WI38 (cell line): ENCODE measurements around the gene HS3ST2.

Source experiments
- H3K4me3 ChIP-seq: 2 replicates; pipeline ENCODE4 v1.5.1; 2011; ENCODE audit warnings: low read depth, mild to moderate bottlenecking, control low read depth, low read length
- CTCF ChIP-seq: IDR thresholded peaks from 2 replicates; pipeline ENCODE4 v1.5.1; 2012; ENCODE audit warnings: low read depth, mild to moderate bottlenecking, control low read depth, low read length

The HS3ST2 gene

GRCh38 chr16:22813948-22814710 lies at the start of gene HS3ST2:
Gene HS3ST2, plus strand, starts transcription at chr16:22814162. Its CDS starts 449 bp downstream, at chr16:22814611.
- no peak within 1 kb of the TSS for H3K4me3 ChIP-seq
- TF ChIP-seq CTCF, result no peak

- no peak for TF ChIP-seq CTCF
- H3K4me3 ChIP-seq, result no peak overlapping the region
Observed at GRCh38 chr16:22764662-22765327, 49.2 kb upstream of the HS3ST2 start.

DNA sequence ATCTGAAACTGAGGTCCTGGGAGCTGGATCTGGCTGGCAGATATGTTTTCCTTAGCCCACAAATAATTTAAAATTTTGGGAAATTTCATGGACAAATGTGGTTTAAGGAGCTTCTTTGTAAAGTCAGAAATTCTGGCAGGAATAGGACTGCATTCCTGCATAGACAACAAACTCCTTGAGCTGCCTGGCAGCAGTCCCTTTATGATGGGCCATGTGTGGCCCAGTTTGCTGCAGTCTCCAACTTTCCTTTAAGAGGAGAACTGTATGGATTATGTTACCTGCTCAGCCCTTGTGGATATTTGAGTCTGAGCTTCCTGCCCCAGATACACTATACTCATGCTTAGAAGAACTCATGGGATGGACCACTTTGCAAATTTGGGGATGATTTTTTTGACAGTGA lies 48.5 kb upstream of the HS3ST2 start:
- no peak overlapping the region for H3K4me3 ChIP-seq
- TF ChIP-seq CTCF, result no peak

DNA sequence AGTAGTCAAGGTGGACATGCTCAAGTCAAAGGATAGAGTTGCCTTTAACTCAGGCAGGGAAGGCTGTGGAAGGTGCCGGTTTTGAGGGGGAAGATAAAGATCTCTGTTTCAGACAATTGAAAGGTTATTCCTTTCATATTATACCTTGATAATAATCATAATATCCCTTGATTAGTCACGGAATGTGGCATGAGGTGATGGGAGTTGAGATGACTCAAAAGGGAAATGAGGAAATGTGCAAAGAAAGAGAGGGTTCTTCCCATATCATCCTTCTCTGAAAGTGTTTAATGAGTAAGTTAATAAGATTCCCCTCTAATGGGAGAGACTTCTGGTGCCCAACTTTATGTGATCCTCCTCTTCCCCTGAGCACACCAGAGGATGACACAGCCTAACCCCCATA lies 43.1 kb upstream of the HS3ST2 start:
- no peak for TF ChIP-seq CTCF
- H3K4me3 ChIP-seq, result no peak overlapping the region

GRCh38 chr16:22771551-22771950 lies 42.4 kb upstream of the HS3ST2 start:
- TF ChIP-seq CTCF, result no peak

GRCh38 chr16:22775220-22775922 lies 38.6 kb upstream of the HS3ST2 start:
- no peak overlapping the region for H3K4me3 ChIP-seq
- TF ChIP-seq CTCF, result no peak

More at GRCh38 chr16:22771551-22771950, 42.4 kb upstream of the HS3ST2 start:
- no peak overlapping the region for H3K4me3 ChIP-seq

GRCh38 chr16:22781480-22781879 lies 32.5 kb upstream of the HS3ST2 start:
- no peak overlapping the region for H3K4me3 ChIP-seq
- no peak for TF ChIP-seq CTCF
